GM12891 (cell line): Measurements from ENCODE around the gene CYTL1.

ENCODE experiments used
- PAX5 ChIP-seq: IDR thresholded peaks from 2 replicates; pipeline ENCODE4 v1.6.1; 2011; ENCODE audit warnings: low read length, moderate library complexity, mild to moderate bottlenecking; ENCODE audit not compliant: insufficient read depth, severe bottlenecking
- POLR2A ChIP-seq: IDR thresholded peaks from 2 replicates; pipeline ENCODE4 v1.6.1; 2011; ENCODE audit warnings: low read depth, low read length, control low read depth
- POLR2AphosphoS5 ChIP-seq: IDR thresholded peaks from 2 replicates; pipeline ENCODE4 v1.6.1; 2011; ENCODE audit warnings: low read depth, low read length, control low read depth
- POU2F2 ChIP-seq: IDR thresholded peaks from 2 replicates; pipeline ENCODE4 v1.6.1; 2011; ENCODE audit warnings: low read depth, mild to moderate bottlenecking, control low read depth, low read length, moderate library complexity
- SPI1 ChIP-seq: IDR thresholded peaks from 2 replicates; pipeline ENCODE4 v1.6.1; 2011; ENCODE audit warnings: low read depth, low read length, control low read depth
- TAF1 ChIP-seq: IDR thresholded peaks from 2 replicates; pipeline ENCODE4 v1.6.1; 2011; ENCODE audit warnings: low read depth, low read length, control low read depth

DNA sequence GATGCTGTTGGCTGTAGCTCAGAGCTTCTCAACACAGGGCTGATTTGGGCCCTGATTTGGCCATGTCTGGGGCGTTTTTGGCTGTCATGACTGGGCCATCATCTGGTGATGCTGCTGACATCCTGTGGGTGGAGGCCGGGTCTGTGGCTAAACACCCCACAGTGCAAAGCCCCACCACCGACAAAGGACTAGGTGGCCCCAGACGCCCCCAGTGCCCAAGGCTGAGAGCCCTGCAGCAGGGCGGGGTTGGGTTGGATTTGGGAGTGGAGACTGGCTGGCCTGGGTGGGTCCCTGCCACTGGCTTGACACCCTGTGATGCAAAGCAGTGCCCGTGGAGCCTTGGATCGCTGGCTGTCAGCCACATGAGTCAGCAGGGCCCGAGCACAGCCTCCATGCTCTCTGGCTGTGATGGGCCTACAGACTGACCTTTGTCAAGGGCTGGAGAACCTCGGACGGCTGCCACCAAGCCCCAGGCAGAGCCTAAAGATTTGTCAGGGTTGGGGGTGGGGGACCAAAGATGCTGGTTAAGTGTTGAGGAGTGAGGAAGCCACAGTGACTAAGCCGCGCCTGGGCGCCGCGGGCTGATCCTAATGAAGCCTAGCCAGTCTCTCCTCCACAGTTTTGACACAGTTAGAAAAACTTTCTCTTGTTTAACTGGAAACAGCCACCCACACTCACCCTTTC lies 28.3 kb downstream of the CYTL1 start:
- TF ChIP-seq POLR2A = no peak
- TF ChIP-seq POLR2AphosphoS5 = no peak
- no peak for TF ChIP-seq SPI1
- no peak for TF ChIP-seq PAX5
- no peak for TF ChIP-seq TAF1
- no peak for TF ChIP-seq POU2F2
